DND-41 (cell line): ENCODE data around the gene KLF5.

Experiments used
- ATAC-seq: fragments of 200-7000 bp; cut with Tn5 transposase; 3 replicates; pipeline ENCODE4 v1.9.1; 2021; ENCODE audit warnings: low read depth; ENCODE audit not compliant: insufficient read depth
- DNase-seq: peaks from one replicate; pipeline ENCODE4 v3.0.0-alpha.2; 2020
- H2AFZ ChIP-seq: 2 replicates; pipeline ENCODE4 v1.6.0; 2012; ENCODE audit warnings: low read depth, low read length
- H3K27ac ChIP-seq: 2 replicates; pipeline ENCODE4 v1.5.1; 2012; ENCODE audit warnings: low read length, inconsistent platforms
- H3K27me3 ChIP-seq: fragments of 200-600 bp; sonication (generic); 2 replicates; pipeline ENCODE4 v1.6.0; 2012; ENCODE audit warnings: low read length, mild to moderate bottlenecking, inconsistent platforms; ENCODE audit not compliant: insufficient read depth, poor library complexity
- H3K36me3 ChIP-seq: 2 replicates; pipeline ENCODE4 v1.5.1; 2012; ENCODE audit warnings: low read length, inconsistent platforms; ENCODE audit not compliant: insufficient read depth
- H3K4me1 ChIP-seq: 2 replicates; pipeline ENCODE4 v1.5.1; 2012; ENCODE audit warnings: mild to moderate bottlenecking, low read length; ENCODE audit not compliant: insufficient read depth
- H3K4me2 ChIP-seq: 2 replicates; pipeline ENCODE4 v1.6.0; 2012; ENCODE audit warnings: mild to moderate bottlenecking, moderate library complexity, low read length, inconsistent platforms; ENCODE audit not compliant: insufficient read depth
- H3K4me3 ChIP-seq, 2 experiments: fragments of 200-600 bp in 1 of 2; shearing (Covaris generic) in 1 of 2; 2 replicates each; pipeline ENCODE4 v1.5.1; 2012 to 2016; ENCODE audit warnings: inconsistent platforms in 2 of 2, low read length in 2 of 2, mild to moderate bottlenecking in 2 of 2, low read depth in 1 of 2, moderate library complexity in 1 of 2
- H3K79me2 ChIP-seq: 2 replicates; pipeline ENCODE4 v1.6.0; 2012; ENCODE audit warnings: low read length, inconsistent platforms; ENCODE audit not compliant: insufficient read depth
- H3K9ac ChIP-seq: 2 replicates; pipeline ENCODE4 v1.6.0; 2012; ENCODE audit warnings: low read depth, mild to moderate bottlenecking, inconsistent platforms, low read length, moderate library complexity
- H3K9me3 ChIP-seq: 2 replicates; pipeline ENCODE4 v1.5.1; 2012; ENCODE audit warnings: low read length, moderate library complexity, mild to moderate bottlenecking, inconsistent platforms; ENCODE audit not compliant: insufficient read depth, severe bottlenecking
- H4K20me1 ChIP-seq: 2 replicates; pipeline ENCODE4 v1.6.0; 2012; ENCODE audit warnings: low read length; ENCODE audit not compliant: insufficient read depth
- EZH2 ChIP-seq: IDR thresholded peaks from 3 replicates; pipeline ENCODE4 v1.6.1; 2012; ENCODE audit warnings: borderline replicate concordance, low read depth, mild to moderate bottlenecking, moderate library complexity, low read length, inconsistent platforms; ENCODE audit not compliant: severe bottlenecking
- TF ChIP-seq, protein P1 (sequence below): IDR thresholded peaks from 2 replicates; pipeline ENCODE4 v1.5.1; 2012; ENCODE audit warnings: borderline replicate concordance, low read length, moderate library complexity, mild to moderate bottlenecking; ENCODE audit not compliant: poor library complexity, severe bottlenecking; ENCODE audit errors: extremely low read depth

KLF5 gene

GRCh38 chr13:73107481-73107880, 48.7 kb downstream of the KLF5 start:
- H4K20me1 ChIP-seq = no peaks in the 10 kb centered on the region
- no peaks in the 10 kb centered on the region for H3K36me3 ChIP-seq
- no peaks in the 10 kb centered on the region for H3K79me2 ChIP-seq
- no peak overlapping the region for H3K9ac ChIP-seq
- H3K9me3 ChIP-seq = no peaks in the 10 kb centered on the region
- H3K4me1 ChIP-seq = no peaks in the 10 kb centered on the region
- H2AFZ ChIP-seq = no peak overlapping the region
- H3K27ac ChIP-seq = no peak overlapping the region
- ATAC-seq (no peak), DNase-seq (no peak)
- no peak overlapping the region for H3K4me2 ChIP-seq
- H3K27me3 ChIP-seq = no peaks in the 10 kb centered on the region
- TF ChIP-seq EZH2 = no peak
- TF ChIP-seq, protein P1, sequence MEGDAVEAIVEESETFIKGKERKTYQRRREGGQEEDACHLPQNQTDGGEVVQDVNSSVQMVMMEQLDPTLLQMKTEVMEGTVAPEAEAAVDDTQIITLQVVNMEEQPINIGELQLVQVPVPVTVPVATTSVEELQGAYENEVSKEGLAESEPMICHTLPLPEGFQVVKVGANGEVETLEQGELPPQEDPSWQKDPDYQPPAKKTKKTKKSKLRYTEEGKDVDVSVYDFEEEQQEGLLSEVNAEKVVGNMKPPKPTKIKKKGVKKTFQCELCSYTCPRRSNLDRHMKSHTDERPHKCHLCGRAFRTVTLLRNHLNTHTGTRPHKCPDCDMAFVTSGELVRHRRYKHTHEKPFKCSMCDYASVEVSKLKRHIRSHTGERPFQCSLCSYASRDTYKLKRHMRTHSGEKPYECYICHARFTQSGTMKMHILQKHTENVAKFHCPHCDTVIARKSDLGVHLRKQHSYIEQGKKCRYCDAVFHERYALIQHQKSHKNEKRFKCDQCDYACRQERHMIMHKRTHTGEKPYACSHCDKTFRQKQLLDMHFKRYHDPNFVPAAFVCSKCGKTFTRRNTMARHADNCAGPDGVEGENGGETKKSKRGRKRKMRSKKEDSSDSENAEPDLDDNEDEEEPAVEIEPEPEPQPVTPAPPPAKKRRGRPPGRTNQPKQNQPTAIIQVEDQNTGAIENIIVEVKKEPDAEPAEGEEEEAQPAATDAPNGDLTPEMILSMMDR = no peak
- H3K4me3 ChIP-seq = no peak overlapping the region

DNA sequence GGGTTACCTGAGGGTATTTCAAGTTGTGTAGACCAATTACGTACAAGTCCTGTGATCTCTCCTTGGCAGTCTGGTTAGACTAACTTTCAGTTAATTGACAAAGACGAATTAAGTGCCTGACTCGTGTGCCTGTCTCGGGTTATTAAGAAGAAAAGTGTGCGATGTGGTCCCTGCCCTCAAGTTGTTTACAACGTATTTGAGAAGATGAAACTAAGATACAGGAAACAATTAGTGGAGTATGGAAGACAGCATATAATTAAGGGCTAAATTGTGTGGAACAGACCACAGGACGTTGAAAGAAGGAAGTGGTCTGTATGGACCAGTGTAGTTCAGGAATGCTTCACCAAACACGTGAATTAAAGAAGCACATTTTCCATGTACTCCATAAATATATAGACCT, 49.2 kb downstream of the KLF5 start:
- Histone ChIP-seq H3K9ac (no peak overlapping the region), H3K36me3 (no peaks in the 10 kb centered on the region), H4K20me1 (no peaks in the 10 kb centered on the region), H3K79me2 (no peaks in the 10 kb centered on the region), H3K9me3 (no peaks in the 10 kb centered on the region), H3K4me3 (no peak overlapping the region), H2AFZ (no peak overlapping the region), H3K27ac (no peak overlapping the region), H3K4me2 (no peak overlapping the region), H3K27me3 (no peaks in the 10 kb centered on the region), H3K4me1 (no peaks in the 10 kb centered on the region)
- DNase-seq = no peak
- no peak for ATAC-seq
- TF ChIP-seq EZH2 = no peak
- TF ChIP-seq, protein P1 = no peak

- Histone ChIP-seq H3K79me2 (no peaks in the 10 kb centered on the region), H3K9ac (no peak overlapping the region), H3K4me3 (no peak overlapping the region), H3K4me2 (no peak overlapping the region), H3K36me3 (no peaks in the 10 kb centered on the region), H2AFZ (no peak overlapping the region), H3K4me1 (no peaks in the 10 kb centered on the region), H3K9me3 (no peaks in the 10 kb centered on the region), H3K27me3 (no peaks in the 10 kb centered on the region), H4K20me1 (no peaks in the 10 kb centered on the region), H3K27ac (no peak overlapping the region)
- TF ChIP-seq, protein P1 = no peak
- TF ChIP-seq EZH2 = no peak
- ATAC-seq (no peak), DNase-seq (no peak)
These were observed 50.6 kb downstream of the KLF5 start for GRCh38 chr13:73109288-73109899.

GRCh38 chr13:73109969-73110368, 51.2 kb downstream of the KLF5 start:
- Histone ChIP-seq H3K27me3 (no peaks in the 10 kb centered on the region), H3K9ac (no peak overlapping the region), H2AFZ (no peak overlapping the region), H4K20me1 (no peaks in the 10 kb centered on the region), H3K4me1 (no peaks in the 10 kb centered on the region), H3K27ac (no peak overlapping the region), H3K79me2 (no peaks in the 10 kb centered on the region), H3K9me3 (no peaks in the 10 kb centered on the region), H3K4me2 (no peak overlapping the region), H3K4me3 (no peak overlapping the region), H3K36me3 (no peaks in the 10 kb centered on the region)
- DNase-seq (no peak), ATAC-seq (no peak)
- no peak for TF ChIP-seq EZH2
- TF ChIP-seq, protein P1 = no peak
